LHCN-M2 (cell line): ENCODE measurements around the gene CCDC9. TPM values are rescaled to one million over a fixed set of nuclear protein-coding genes. Genes with fewer than 3 reads are reported as not detected.
A peak's percentile ranks its signal among the peaks of the same experiment; 100 is the strongest.

ENCODE experiments used
- DNase-seq: peaks from one replicate; pipeline ENCODE4 v3.0.0-alpha.2; 2012; ENCODE audit warnings: low read depth
- polyA plus RNA-seq: library from polyadenylated mRNA; unstranded; fragments of >200 nt; gene quantifications from one replicate; pipeline ENCODE4 v1.2.1, GENCODE V29; 2012; ENCODE audit warnings: missing spikeins
- total RNA-seq: library from RNA; depleted of rRNA; stranded (reverse); fragments of >200 nt; gene quantifications from 2 replicates; pipeline ENCODE4 v1.2.3, GENCODE V29; 2014; rRNA removed

Gene CCDC9
- total RNA-seq: 4.9 and 16.2 TPM in 2 replicates
- 18.9 TPM for polyA plus RNA-seq

DNA sequence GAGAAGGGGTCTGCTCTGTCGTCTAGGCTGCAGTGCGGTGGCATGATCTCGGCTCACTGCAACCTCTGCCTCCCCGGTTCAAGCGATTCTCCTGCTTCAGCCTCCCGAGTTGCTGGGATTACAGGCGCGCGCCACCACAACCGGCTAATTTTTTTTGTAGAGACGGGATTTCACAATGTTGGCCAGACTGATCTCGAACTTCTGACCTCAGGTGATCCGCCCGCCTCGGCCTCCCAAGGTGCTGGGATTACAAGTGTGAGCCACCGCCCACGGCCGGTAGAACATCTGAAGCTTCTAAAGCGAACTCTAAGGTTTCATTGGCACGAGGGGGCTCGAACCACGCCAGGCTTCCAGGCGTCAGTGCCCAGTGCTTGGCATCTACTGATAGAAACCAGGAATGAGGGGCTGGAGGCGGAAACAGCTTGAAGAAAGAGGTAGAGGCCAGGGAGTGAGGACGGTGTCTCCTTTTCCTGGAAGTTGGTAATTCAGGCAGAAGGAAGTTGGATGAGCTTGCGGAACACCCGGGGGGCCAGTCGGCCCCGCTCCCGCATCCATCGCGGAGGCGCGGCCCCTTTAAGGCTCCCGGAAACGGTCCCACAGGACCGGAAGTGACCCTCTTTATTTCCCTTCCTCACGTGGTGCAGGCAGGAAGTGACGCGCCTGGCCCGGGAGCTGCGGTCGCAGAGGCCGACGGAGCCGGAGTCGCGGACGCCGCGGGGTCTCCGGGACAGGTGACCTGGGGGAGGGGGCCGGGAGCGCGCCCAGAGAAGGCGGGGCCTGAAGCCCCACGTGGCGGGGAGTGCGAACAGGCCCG lies at the start of gene CCDC9:
CCDC9 (plus strand) TSS at position 647 of the 814 bp plus-strand sequence. CDS start 1,876 bp downstream, outside the sequence.
- peak; percentile 94 for DNase-seq

DNA sequence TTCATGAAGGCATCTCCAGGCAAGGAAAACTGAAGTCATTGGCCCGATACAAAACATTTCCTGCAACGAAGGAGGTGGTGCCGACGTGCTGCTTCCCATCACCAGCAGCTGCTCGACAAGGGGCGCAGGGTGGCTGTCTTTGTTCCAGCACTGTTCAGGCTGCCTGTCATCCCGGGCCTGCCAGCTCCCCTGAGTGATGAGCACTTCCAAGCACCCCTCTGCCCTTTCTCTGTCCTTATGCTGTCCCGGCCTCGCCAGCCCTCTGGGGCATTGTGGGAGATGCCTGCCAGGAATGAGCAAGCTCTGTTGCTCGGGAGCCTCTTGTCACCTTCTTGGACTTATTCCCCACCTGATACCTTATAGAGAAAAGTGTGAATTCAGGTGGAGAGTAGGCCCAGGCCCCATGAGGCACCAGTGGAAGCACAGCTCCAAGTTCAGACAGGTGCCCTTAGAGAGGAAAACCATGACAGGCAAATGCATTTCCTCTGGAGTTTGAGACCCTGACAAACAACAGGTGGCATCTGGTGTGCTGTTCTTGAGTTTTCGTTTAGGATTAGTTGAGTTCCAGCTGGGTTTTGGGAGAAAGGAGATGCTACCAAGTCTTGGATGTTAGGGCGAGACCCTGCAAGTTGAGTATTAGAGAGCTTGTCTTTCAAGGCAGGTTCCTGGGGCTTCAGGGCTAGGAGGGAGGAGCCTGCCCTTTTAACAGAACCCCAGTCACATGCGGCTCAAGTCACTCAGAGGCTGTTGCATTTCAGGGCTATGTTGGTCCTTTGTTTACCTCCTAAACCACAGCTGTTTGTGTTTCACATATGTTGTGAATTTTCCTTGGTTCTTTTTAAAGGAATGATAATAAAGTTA lies 46.8 kb upstream of the CCDC9 start:
- no peak for DNase-seq

DNA sequence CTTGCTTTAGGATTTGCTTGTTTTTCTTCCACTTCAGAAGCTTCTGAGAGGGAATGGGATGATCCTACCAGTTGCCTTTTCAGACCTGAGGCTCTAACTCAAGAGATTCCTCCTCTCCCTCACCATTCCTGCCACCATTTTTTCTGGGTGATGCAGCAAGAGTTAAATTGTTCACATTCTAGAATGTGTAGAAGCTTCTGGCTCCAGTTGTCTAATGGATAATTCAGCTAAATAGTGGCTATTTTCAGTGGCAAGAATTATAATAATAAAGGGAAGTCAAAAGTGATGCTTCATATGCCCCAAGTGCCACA lies 46.2 kb upstream of the CCDC9 start:
- DNase-seq: no peak

DNA sequence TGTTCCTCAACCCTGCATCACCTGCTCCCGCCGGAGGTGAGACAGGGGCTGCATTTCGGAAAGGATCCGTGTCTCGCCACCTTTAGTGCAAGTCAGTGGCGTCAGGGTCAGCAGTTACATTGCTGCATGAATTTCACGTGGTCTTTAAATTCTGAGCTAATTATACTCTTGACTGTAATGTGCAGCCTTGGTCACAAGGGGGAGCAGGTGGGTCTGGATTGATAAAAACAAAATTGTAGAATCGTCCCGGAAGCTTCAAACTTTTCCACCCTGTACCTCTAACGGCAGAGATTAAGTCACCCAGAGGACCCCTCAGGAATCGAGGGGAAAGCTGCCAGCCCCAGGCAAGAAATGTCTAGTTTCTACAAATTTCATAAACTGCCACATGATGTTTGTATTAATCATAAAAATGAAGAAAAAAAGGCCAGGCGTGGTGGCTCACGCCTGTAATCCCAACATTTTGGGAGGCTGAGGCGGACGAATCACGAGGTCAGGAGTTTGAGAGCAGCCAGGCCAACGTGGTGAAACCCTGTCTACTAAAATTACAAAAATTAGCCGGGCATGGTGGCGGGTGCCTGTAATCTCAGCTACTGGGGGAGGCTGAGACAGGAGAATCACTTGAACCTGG lies 45.5 kb upstream of the CCDC9 start:
- DNase-seq: peak; percentile 74

DNA sequence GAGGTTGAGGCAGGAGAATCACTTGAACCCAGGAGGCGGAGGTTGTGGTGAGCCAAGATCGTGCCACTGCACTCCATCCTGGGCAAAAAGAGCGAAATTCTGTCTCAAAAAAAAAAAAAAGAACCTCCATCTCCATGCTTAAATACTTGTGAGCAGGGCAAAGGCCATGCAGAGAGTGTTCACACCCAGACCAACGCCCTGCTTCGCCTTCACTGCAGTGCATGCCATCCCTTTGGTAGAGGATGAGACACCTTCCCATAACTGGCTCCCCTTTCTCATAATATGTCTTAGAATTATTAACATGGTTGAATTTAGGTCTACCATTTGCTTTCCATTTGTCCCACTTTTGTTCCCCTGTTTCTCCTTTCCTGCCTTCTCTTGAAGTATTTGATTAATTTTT lies 40.7 kb upstream of the CCDC9 start:
- no peak for DNase-seq

DNA sequence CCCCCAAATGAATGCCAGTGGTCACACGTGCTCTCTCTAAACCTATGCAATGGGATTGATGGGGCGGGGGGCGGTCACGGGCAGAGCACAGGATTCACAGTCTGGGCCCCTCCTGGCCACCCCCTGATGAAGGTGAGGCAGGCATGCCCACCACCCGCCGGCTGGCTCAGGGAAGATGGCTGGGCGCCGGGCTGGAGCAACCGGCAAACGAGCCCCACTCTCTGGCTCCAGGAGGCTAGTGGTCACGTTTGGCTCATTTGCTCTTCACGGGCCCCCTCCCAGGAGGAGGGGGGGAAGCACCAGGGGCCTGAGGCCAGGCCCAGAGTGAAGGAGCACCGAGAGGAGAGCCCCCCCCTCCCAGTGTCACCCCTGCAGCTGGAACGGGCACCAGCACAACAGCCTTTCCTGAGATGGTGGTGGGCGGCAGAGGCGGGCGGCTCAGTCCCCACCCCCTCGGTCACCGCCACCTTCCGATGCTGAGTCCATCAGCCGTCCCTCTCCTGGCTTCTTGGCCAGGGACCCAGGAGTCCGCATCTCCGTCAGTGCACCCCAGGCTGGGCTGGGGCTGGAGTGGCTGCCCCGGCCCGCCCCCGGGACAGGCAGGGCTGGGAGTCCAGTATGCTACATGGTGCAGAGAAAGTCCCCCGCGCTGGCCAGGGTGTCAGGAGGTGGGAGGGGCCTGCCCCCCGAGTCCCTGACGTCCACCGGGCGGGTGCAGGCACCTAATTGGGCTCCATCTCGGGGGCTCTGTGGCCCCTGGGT lies 35.1 kb upstream of the CCDC9 start:
- no peak for DNase-seq

DNA sequence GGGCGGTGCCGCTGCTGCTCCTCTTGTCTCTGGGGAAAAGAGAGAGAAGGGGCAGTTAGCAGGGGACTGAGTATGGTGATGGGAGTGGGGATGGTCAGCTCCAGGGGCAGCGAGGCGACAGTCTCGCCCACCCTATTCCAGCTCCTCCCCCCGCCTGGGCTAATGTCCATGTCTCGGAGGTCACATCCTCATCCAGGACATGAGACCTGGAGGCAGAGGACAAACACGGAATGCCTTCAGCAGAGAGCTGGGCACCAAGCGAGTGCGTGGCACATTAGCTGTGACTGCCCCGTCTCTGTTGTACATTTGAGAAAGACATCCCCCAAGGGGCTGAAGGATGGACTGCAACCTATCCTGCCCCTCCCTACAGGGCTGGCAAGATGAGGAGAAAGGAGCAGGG lies 34.4 kb upstream of the CCDC9 start:
- no peak for DNase-seq

DNA sequence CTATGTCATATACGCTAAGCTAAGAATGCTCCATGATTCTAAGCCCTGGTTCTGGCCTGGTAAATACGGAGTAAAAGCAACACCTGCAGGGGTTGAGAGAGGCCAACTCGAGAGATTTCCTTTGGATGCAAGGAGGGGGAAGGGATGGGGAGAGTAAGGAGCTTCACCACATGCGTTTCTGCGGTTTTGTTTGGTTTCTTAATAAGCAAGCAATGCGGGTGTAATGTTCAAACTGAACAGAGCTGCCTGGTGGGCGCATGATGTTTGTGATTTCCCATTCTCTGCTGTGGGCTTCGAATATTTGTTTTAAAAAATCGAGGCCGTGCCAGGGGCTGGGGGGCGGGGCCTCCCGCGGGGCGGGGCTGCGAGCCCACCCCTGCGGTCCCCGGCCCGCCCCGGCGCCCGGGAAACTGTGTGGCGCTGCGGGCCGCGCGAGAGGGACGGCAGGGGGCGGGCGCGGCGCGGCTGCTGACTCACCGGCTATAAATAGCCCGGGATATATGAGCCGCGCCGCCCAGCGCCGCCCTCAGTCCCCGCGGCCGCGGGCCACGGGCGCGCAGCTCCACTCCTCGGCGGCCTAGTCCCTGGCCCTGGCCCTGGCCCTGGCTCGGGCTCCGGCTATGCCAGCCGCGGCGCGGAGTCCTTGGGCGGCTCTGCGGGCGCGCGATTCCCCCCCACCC lies 30.4 kb upstream of the CCDC9 start:
- DNase-seq: peak; percentile 83

DNA sequence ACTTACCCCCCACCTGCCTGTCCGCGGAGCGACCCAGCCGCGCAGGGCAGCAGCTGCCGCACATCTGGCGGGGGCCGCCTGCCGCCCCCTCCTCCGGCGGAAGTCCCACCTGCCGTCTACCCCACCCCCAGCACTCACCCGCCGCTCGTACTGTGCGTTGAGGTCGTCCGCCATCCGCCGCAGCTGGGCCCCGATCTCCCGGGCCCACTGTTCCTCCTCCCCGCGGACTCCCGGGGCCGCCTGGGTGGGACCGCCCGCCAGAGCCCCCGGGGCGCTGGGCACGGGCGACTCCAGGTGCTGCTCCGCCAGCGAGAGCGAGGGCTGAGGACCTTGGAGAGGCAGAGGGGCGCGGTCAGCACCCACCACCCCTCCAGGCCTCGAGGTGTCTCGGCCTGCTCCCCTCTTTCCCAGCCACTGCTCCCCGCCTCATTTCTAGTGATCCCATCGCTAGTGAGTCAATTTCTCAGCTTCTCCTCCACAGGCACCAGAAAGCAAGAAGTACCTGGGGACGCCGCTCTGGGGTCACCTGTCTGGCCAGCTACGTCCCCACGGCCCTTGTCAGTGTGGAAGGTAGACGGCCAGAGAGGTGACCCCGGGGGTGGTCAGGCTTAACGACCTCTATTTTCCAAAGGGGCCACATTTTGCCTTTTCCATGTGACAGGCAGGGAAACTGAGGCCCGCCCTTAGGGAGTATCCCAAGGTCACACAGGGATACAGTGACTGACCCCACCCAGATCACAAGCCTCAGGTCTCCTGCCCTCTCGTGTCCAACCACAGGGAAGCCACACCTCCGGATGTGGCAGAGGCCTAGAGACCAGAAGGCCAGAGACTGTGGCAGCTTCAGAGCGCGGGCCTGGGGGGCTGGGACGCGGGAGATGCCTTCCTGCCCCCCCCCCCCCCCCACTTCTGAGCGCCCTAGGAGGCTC lies 29.6 kb upstream of the CCDC9 start:
- DNase-seq: peak; percentile 84

DNA sequence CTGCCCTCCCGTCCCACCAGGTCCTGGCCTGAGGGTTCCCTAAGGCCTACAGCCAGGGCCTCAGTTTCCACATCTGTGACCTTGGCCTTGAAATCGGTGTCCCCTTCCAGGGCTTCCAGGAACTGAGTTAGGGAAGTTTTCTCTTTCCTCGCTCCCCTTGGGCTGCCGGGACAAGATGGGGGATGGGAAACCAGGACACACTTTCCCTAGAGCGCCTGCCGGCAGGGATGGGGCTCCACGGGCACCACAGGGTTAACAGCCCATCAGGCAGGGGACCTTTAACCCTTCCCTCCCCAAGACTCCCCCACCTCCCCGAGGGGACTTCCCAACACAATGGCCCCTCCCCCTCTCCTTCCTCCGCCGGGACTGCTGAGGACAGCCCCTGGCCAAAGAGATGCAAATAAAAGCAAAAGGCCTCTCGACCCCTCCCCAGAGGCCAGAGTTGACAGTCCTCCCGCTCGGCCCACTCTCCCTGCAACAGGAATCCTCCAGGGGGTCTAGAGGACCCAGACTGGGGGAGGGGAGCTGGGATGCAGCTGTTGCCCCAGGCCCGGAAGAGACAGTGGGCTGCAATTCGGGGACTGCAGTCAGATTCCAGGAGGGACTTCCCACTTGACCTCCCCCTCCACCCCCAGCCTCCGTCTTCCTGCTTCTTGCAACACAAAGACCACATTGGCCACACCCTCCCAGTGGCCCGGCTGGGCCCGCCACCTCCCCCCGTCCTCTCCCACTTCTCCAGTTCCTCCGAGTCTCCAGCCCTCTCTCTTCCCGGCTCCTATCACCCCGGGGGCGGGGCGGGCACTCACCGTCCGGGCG lies 28.8 kb upstream of the CCDC9 start:
- DNase-seq: peak; percentile 90

DNA sequence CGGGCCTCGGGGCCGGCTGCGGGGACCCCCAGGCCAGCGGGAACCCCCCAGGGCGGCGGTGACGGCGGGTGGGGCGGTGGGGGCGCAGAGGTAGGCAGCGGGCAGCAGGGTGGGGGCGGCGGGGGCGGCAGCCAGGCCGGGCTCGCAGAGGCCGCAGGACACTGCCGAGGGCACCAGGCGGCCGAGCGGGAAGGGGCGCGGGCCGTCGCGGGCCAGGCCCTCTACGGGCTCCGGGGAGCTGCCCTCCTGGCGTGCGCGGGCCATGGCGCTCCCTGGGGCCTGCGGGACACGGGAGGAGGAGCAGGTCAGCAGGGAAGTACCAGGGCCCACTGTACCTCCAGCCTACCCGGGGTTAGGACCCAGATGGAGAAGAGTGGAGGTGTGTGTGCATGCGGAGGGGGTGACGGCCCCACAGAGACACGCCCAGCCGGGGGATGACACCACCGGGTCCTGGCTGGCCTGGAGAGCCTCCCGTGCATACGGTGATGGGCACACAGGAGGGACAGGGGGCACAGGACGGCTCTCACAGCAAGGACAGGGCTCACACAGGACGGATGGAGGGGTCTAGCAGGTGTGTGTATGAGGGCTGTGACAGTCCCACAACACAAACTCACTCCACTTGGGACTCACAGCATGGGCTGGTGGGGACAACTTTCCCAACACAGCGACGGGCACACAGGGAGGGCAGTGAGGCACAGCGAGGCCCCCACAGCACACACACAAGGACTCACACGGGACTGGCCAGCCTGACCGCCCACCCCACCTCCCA lies 28.0 kb upstream of the CCDC9 start:
- DNase-seq: peak; percentile 42

DNA sequence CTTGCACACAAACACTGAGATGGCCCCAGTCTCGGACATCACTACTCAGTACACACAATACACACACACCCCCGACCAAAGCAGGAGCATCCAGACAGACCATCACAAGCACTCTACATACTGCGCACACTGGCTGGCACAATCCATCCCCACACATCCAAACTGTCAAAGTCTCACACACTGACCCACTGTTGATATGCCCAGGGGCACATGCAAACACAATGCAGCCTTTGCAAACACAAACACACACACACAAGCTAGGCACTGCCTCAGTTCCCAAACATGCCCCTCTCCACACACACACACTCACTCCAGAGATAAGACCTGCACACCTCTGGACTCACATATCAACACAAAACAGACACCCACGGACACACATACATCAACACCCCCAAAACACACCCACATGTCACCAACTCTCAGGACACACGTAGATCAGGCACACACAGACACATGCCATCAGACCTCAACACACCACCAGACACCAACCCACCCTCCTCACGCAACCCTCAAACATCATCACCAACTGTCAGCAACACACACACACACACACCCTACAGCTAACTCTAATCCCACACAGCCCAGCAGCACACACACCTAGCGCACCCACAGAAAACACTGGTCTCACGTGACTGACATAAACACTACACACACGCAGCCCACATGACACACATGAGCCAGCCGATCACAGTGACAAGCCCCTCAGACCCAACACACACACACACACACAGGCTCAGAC lies 27.2 kb upstream of the CCDC9 start:
- DNase-seq: peak; percentile 33

DNA sequence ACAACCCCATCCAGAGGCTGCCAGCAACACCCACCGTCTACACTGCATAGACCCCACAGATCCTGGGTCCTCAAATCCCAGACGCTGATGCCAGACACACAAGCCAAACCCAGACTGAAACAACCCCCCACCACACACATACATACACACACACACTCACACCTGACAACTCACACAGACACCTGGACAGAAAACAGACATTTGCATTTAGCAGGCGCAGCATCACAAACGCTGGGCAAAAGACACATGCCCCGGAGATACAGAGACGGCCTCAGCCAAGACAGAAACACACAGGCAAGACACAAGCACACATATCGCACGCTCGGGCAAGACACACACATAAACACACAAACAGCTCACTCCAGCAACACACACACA lies 26.7 kb upstream of the CCDC9 start:
- DNase-seq: peak; percentile 23

DNA sequence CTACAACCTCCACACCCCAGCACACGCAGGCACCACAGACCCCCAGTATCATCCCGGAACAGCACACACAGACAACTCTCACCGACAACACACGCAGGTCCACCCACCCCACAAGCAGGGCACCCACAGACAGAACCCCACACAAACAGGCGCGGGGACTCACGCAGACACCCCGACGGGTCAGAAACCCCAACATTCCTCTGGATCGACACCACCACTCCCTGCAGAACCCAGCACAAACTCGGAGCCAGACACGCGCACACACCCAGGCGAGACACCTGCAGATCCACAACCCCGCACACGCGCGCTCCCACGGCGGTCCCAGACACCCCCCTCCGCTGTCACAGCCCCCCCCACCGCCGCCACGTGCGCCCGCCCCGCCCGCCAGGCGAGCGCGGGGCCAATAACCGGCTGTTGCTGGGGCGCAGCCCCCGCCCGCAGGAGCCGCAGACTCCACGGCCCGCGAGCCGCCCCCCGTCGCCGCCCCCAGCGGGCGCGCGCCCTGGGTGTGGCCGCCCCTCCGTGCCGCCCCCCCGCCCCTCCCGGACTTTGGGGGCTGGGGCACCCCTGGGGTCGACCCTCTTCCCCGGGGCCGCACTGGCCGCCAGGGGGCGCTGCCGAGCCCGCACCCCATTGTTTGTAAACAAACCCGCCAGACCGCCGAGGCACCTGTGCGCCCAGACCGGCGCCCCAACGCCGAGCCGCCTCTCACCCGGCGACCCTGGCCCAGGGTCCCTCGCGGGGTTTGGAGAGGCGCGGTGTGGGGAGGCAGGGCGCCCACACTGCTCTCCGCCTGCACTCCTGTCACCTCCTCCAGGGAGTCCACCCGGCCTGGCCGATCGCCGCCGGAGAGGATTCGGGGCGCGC lies 26.0 kb upstream of the CCDC9 start:
- peak; percentile 26 for DNase-seq

DNA sequence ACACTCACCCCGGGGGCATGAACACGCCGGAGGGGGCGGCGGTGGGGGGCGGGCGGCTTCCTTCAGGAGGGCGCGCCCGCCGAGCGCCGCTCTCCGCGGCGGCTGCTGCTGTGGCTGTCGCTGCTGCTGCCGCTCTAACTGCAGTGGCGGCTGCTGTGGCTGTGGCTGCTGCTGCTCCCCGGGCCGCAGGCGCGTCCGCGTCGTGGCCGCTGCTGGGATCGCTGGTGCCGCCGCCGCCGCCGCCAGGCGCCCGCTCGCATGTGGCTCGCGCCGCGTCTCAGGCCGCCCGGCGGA lies 25.5 kb upstream of the CCDC9 start, which contains the start of gene BBC3:
BBC3 (minus strand) TSS at position 279 of the 294 bp plus-strand sequence. CDS start 2,768 bp downstream, outside the sequence.
- no peak for DNase-seq

DNA sequence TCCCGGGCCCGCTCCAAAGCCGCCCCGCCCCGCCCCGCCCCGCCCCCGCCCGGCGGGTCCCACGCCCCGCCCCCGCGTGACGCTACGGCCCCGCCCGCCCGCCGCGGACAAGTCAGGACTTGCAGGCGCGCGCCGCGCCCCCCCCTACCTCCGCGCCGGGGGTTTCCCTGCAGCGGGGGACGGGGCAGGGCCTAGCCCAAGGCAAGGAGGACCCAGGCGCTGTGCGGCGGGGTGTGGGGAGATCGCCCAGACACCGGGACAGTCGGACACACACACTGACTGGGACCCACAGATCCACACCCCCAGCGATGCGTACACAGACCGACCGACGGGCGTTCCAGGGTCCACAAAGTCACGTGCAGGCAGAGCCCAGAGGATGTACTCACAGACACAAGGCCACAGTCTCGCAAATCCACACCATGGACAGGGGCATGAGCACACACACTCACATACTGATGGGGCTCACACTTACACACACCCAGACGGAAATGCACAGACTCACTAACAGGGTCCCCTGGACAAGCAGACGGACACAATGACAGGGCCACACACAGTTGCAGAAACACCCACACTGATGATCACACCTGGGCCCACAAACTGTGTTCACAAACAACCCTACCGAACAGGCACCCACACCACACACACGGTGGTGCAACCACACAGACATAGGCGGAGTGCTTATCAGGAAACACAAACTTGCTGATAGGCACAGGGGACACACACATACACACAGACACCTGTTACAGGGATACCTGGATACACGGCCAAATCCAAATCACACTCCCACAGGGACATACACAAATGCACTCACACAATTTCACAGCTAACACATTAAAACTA lies 24.9 kb upstream of the CCDC9 start:
- peak; percentile 80 for DNase-seq
